Panc1 (cell line): ENCODE data around the gene CDH5. TPM values are rescaled to one million over a fixed set of nuclear protein-coding genes. Genes with fewer than 3 reads are reported as not detected.

ENCODE experiments used
- ATAC-seq: fragments of 200-7000 bp; cut with Tn5 transposase; 2 replicates; pipeline ENCODE4 v1.9.1; 2020; ENCODE audit warnings: mild to moderate bottlenecking, moderate library complexity
- BruUV-seq: library from RNA; stranded (reverse); fragments of 400-500 nt; replicated peaks from 2 replicates; lab custom pipeline; 2021; lab: Mats Ljungman, UMichigan
- CTCF ChIA-PET: fragments of 300-600 bp; sonication (Branson Sonifier 250); formaldehyde crosslinking; loops from one replicate; lab custom pipeline; 2022; ENCODE audit warnings: antibody characterized with exemption; lab: Charles Lee
- POLR2A ChIA-PET: fragments of 300-600 bp; sonication (Branson Sonifier 250); formaldehyde crosslinking; loops from one replicate; lab custom pipeline; 2022; ENCODE audit warnings: antibody characterized with exemption; lab: Charles Lee
- DNase-seq: peaks from one replicate; pipeline ENCODE4 v3.0.0-alpha.2; 2010; ENCODE audit warnings: low read depth, low spot score
- H3K27ac ChIP-seq: 2 replicates; pipeline ENCODE4 v1.5.1; 2011; ENCODE audit warnings: mild to moderate bottlenecking, low read length, inconsistent platforms
- H3K27me3 ChIP-seq: fragments of 200-500 bp; sonication (Bioruptor generic); 2 replicates; pipeline ENCODE4 v1.6.0; 2014; ENCODE audit warnings: low read length, inconsistent platforms; ENCODE audit not compliant: control insufficient read depth, insufficient read depth
- H3K36me3 ChIP-seq: fragments of 200-500 bp; sonication (Bioruptor generic); 2 replicates; pipeline ENCODE4 v1.5.1; 2014; ENCODE audit warnings: inconsistent platforms, mild to moderate bottlenecking, low read length, moderate library complexity; ENCODE audit not compliant: control insufficient read depth, insufficient read depth
- H3K4me1 ChIP-seq: 2 replicates; pipeline ENCODE4 v1.5.1; 2011; ENCODE audit warnings: inconsistent platforms, mild to moderate bottlenecking, low read length, moderate library complexity; ENCODE audit not compliant: control insufficient read depth, insufficient read depth
- H3K4me3 ChIP-seq, 2 experiments: 2 replicates each; pipeline ENCODE4 v1.5.1; 2011 to 2012; ENCODE audit warnings: low read depth in 2 of 2, low read length in 2 of 2, mild to moderate bottlenecking in 2 of 2, inconsistent platforms in 1 of 2, moderate library complexity in 1 of 2
- H3K9me3 ChIP-seq: fragments of 200-500 bp; sonication (Bioruptor generic); 2 replicates; pipeline ENCODE4 v1.5.1; 2014; ENCODE audit warnings: low read depth, mild to moderate bottlenecking, inconsistent platforms, low read length, moderate library complexity; ENCODE audit not compliant: control insufficient read depth, insufficient read depth
- POLR2AphosphoS5 ChIP-seq: IDR thresholded peaks from 2 replicates; pipeline ENCODE4 v1.6.1; 2012; ENCODE audit warnings: mild to moderate bottlenecking, low read depth, low read length, moderate library complexity
- SIN3A ChIP-seq: IDR thresholded peaks from 2 replicates; pipeline ENCODE4 v1.6.1; 2012; ENCODE audit warnings: low read depth, mild to moderate bottlenecking, low read length, moderate library complexity, borderline replicate concordance; ENCODE audit not compliant: insufficient read depth
- TCF7L2 ChIP-seq: IDR thresholded peaks from 2 replicates; pipeline ENCODE4 v1.6.1; 2011; ENCODE audit warnings: mild to moderate bottlenecking, low read depth, low read length, inconsistent platforms
- in situ Hi-C: cut with HindIII; loops from 2 replicates; pipeline ENCODE4 v1.10.0; 2016; ENCODE audit warnings: low sequenced_read_pairs, low pct_unique_long_range_greater_than_20kb
- intact Hi-C: fragments of 100-400 bp; cut with micrococcal nuclease; formaldehyde crosslinking; loops from one replicate; pipeline ENCODE4 v1.10.0; 2022; ENCODE audit not compliant: unreplicated experiment
- total RNA-seq: library from RNA; stranded (reverse); gene quantifications from one replicate; pipeline ENCODE4 v1.2.1, GENCODE V29; 2021; ENCODE audit not compliant: unreplicated experiment
- TF ChIP-seq, protein P1 (sequence below): fragments of 450-650 bp; IDR thresholded peaks from 2 replicates; pipeline ENCODE4 v1.5.1; 2017; ENCODE audit warnings: mild to moderate bottlenecking
- TF ChIP-seq, protein P2 (sequence below), 2 experiments: IDR thresholded peaks; 2 replicates each; pipeline ENCODE4 v1.6.1; 2011 to 2012; ENCODE audit warnings: low read depth in 2 of 2, control low read depth in 1 of 2, low read length in 1 of 2, mild to moderate bottlenecking in 1 of 2, moderate library complexity in 1 of 2; ENCODE audit not compliant: insufficient read depth in 1 of 2

CDH5 gene
- total RNA-seq, 1 experiment from 2014 or later, result 0.18 TPM

DNA sequence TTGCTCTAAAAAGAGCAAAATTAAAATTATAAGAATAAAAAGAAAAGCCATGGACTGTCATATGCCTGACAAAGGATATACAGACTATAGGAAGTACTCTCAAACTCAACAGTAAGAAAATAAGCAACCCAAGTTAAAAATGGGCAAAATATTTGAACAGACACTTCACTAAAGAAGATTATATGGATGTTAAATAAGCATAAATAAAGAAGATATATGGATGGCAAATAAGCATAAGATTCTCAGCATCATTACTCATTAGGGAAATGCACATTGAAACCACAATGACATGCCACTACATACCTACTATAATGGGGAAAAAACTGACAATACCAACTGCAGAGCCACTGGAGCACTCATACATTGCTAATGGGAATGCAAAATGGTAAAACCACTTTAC lies 45.7 kb downstream of the CDH5 start:
- no peaks in the 10 kb centered on the region for H3K9me3 ChIP-seq
- H3K36me3 ChIP-seq, result no peaks in the 10 kb centered on the region
- no peak overlapping the region for H3K27ac ChIP-seq
- no peak for DNase-seq
- no peaks in the 10 kb centered on the region for H3K27me3 ChIP-seq
- in situ Hi-C loops (no loop called here), intact Hi-C loops (no loop called here)
- H3K4me1 ChIP-seq, result no peaks in the 10 kb centered on the region
- ChIA-PET CTCF (no interaction called here), POLR2A (no interaction called here)
- no peak for ATAC-seq
- no peak overlapping the region for H3K4me3 ChIP-seq
- no peak for TF ChIP-seq SIN3A
- TF ChIP-seq, protein P1, sequence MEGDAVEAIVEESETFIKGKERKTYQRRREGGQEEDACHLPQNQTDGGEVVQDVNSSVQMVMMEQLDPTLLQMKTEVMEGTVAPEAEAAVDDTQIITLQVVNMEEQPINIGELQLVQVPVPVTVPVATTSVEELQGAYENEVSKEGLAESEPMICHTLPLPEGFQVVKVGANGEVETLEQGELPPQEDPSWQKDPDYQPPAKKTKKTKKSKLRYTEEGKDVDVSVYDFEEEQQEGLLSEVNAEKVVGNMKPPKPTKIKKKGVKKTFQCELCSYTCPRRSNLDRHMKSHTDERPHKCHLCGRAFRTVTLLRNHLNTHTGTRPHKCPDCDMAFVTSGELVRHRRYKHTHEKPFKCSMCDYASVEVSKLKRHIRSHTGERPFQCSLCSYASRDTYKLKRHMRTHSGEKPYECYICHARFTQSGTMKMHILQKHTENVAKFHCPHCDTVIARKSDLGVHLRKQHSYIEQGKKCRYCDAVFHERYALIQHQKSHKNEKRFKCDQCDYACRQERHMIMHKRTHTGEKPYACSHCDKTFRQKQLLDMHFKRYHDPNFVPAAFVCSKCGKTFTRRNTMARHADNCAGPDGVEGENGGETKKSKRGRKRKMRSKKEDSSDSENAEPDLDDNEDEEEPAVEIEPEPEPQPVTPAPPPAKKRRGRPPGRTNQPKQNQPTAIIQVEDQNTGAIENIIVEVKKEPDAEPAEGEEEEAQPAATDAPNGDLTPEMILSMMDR, result no peak
- no peak for TF ChIP-seq TCF7L2
- TF ChIP-seq, protein P2, sequence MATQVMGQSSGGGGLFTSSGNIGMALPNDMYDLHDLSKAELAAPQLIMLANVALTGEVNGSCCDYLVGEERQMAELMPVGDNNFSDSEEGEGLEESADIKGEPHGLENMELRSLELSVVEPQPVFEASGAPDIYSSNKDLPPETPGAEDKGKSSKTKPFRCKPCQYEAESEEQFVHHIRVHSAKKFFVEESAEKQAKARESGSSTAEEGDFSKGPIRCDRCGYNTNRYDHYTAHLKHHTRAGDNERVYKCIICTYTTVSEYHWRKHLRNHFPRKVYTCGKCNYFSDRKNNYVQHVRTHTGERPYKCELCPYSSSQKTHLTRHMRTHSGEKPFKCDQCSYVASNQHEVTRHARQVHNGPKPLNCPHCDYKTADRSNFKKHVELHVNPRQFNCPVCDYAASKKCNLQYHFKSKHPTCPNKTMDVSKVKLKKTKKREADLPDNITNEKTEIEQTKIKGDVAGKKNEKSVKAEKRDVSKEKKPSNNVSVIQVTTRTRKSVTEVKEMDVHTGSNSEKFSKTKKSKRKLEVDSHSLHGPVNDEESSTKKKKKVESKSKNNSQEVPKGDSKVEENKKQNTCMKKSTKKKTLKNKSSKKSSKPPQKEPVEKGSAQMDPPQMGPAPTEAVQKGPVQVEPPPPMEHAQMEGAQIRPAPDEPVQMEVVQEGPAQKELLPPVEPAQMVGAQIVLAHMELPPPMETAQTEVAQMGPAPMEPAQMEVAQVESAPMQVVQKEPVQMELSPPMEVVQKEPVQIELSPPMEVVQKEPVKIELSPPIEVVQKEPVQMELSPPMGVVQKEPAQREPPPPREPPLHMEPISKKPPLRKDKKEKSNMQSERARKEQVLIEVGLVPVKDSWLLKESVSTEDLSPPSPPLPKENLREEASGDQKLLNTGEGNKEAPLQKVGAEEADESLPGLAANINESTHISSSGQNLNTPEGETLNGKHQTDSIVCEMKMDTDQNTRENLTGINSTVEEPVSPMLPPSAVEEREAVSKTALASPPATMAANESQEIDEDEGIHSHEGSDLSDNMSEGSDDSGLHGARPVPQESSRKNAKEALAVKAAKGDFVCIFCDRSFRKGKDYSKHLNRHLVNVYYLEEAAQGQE (IDR thresholded peaks at IDR 0.05; ENCODE audit: insufficient read depth in 1 of 2, low read depth in 2 of 2, low read length in 1 of 2), result no peak
- no peak for TF ChIP-seq POLR2AphosphoS5
- no TSS peak for BruUV-seq

DNA sequence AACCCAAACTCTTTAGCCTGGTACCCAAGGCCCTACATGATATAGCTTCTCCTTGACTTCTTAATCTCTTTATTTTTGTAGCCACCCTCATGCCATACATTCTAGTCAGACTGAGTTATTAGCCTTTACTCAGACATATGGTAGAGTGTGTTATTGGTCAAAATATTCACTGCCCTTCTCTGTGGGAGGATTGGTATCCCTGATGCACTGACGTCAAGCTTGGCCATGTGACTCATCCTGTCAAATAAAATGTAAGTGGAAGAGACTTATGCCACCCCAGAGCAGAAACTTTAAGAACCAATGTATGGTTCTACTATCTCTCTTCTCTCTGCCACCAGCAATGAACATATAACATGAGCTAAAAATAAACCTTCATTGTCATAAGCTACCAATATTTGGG lies 48.4 kb downstream of the CDH5 start:
- H3K27ac ChIP-seq, result no peak overlapping the region

More for the DNA sequence above, 48.4 kb downstream of the CDH5 start:
- BruUV-seq, result no TSS peak
- ATAC-seq, result no peak
- Histone ChIP-seq H3K27me3 (no peaks in the 10 kb centered on the region), H3K4me3 (no peak overlapping the region), H3K36me3 (no peaks in the 10 kb centered on the region), H3K9me3 (no peaks in the 10 kb centered on the region), H3K4me1 (no peaks in the 10 kb centered on the region)
- in situ Hi-C loops (no loop called here), intact Hi-C loops (no loop called here)
- no peak for TF ChIP-seq POLR2AphosphoS5
- TF ChIP-seq, protein P2 (IDR thresholded peaks at IDR 0.05; ENCODE audit: insufficient read depth in 1 of 2, low read depth in 2 of 2, low read length in 1 of 2), result no peak
- TF ChIP-seq, protein P1, result no peak
- no peak for TF ChIP-seq SIN3A
- no peak for TF ChIP-seq TCF7L2
- CTCF ChIA-PET, result no interaction called here
- DNase-seq, result no peak
- POLR2A ChIA-PET, result interaction anchor here (1.0 kb wide), 1 partner anchor 22 kb away, joined by 18 read pairs; no protein-coding TSS in a partner anchor
